HepG2 (cell line): ENCODE results near the gene OFD1. TPM values are rescaled to one million over a fixed set of nuclear protein-coding genes. Genes with fewer than 3 reads are reported as not detected.

Experiments
- CEBPB ChIP-seq: IDR thresholded peaks from 2 replicates; pipeline ENCODE4 v1.6.1; 2011; ENCODE audit warnings: low read depth, low read length, improper control_type of control experiment, borderline replicate concordance
- CHD2 ChIP-seq: IDR thresholded peaks from 2 replicates; pipeline ENCODE4 v1.6.1; 2011; ENCODE audit warnings: low read depth, low read length, improper control_type of control experiment
- FOXA1 ChIP-seq, 2 experiments: fragments of 450-650 bp in 1 of 2; sonication (generic) in 1 of 2; formaldehyde crosslinking in 1 of 2; IDR thresholded peaks; 2 replicates each; pipeline versions ENCODE4 v1.4.0 to v1.6.1; 2016 to 2020; ENCODE audit warnings: missing genetic modification reagents in 1 of 2
- FOXP1 ChIP-seq, 2 experiments: fragments of 450-650 bp in 1 of 2; IDR thresholded peaks; 2 replicates each; pipeline ENCODE4 v1.6.1; 2017 to 2018; ENCODE audit warnings: antibody characterized with exemption in 1 of 2
- NFIB ChIP-seq: sonication (generic); formaldehyde crosslinking; IDR thresholded peaks from 2 replicates; pipeline ENCODE4 v1.9.0; 2021; ENCODE audit warnings: missing genetic modification reagents, mild to moderate bottlenecking, borderline replicate concordance
- PHF8 ChIP-seq: sonication (generic); formaldehyde crosslinking; IDR thresholded peaks from 2 replicates; pipeline ENCODE4 v1.5.0; 2020; ENCODE audit warnings: missing genetic modification reagents
- RBM39 ChIP-seq: fragments of 200-400 bp; formaldehyde crosslinking; IDR thresholded peaks from one replicate; pipeline ENCODE4 v1.6.1; 2018; ENCODE audit warnings: antibody characterized with exemption, mild to moderate bottlenecking, low read depth, low read length; ENCODE audit not compliant: poor library complexity, severe bottlenecking
- SMARCC2 ChIP-seq: fragments of 450-650 bp; IDR thresholded peaks from 2 replicates; pipeline ENCODE4 v1.6.1; 2017; ENCODE audit warnings: antibody characterized with exemption, mild to moderate bottlenecking
- YEATS2 ChIP-seq: sonication (generic); formaldehyde crosslinking; IDR thresholded peaks from 2 replicates; pipeline ENCODE4 v1.4.0; 2020; ENCODE audit warnings: missing genetic modification reagents, borderline replicate concordance
- YEATS4 ChIP-seq: sonication (generic); formaldehyde crosslinking; IDR thresholded peaks from 2 replicates; pipeline ENCODE4 v1.4.0; 2020; ENCODE audit warnings: missing genetic modification reagents, borderline replicate concordance
- ZBTB14 ChIP-seq: sonication (generic); formaldehyde crosslinking; IDR thresholded peaks from 2 replicates; pipeline ENCODE4 v1.4.0; 2020; ENCODE audit warnings: missing genetic modification reagents
- ZNF136 ChIP-seq: sonication (generic); formaldehyde crosslinking; IDR thresholded peaks from 2 replicates; pipeline ENCODE4 v1.8.1; 2022; ENCODE audit warnings: low read depth, mild to moderate bottlenecking, moderate library complexity, missing genetic modification reagents
- ZNF496 ChIP-seq: sonication (generic); formaldehyde crosslinking; IDR thresholded peaks from 2 replicates; pipeline ENCODE4 v1.8.1; 2023; ENCODE audit warnings: mild to moderate bottlenecking, moderate library complexity, missing genetic modification reagents; ENCODE audit not compliant: insufficient replicate concordance
- ZNF563 ChIP-seq: sonication (generic); formaldehyde crosslinking; IDR thresholded peaks from 2 replicates; pipeline ENCODE4 v1.8.0; 2022; ENCODE audit warnings: mild to moderate bottlenecking, moderate library complexity, missing genetic modification reagents
- ZNF616 ChIP-seq: sonication (generic); formaldehyde crosslinking; IDR thresholded peaks from 2 replicates; pipeline ENCODE4 v1.5.0; 2020; ENCODE audit warnings: low read depth, mild to moderate bottlenecking, missing genetic modification reagents
- ZNF780A ChIP-seq: sonication (generic); formaldehyde crosslinking; IDR thresholded peaks from 2 replicates; pipeline ENCODE4 v1.8.0; 2022; ENCODE audit warnings: mild to moderate bottlenecking, missing genetic modification reagents, moderate library complexity
- ZNF891 ChIP-seq: sonication (generic); formaldehyde crosslinking; IDR thresholded peaks from 2 replicates; pipeline ENCODE4 v1.5.0; 2020; ENCODE audit warnings: mild to moderate bottlenecking, missing genetic modification reagents
- polyA plus RNA-seq, 8 experiments: library from polyadenylated mRNA; depleted of rRNA in 3 of 8; stranded (reverse) in 7 of 8; unstranded in 1 of 8; fragments of >200 nt; fragmentation: Illumina TruSeq in 4 of 8; extraction: Trizol in 4 of 8; gene quantifications; 2 replicates each; pipeline versions ENCODE4 v1.2.1 to v1.2.3, GENCODE V29; 2011 to 2016; ENCODE audit warnings: low read depth in 4 of 8, missing spikeins in 1 of 8, mixed read lengths in 1 of 8; ENCODE audit not compliant: insufficient read depth in 1 of 8
- total RNA-seq, 5 experiments: library from RNA; depleted of rRNA; stranded (reverse); fragments of >200 nt; fragmentation: Illumina TruSeq; extraction: Trizol; gene quantifications; 2 replicates each; pipeline ENCODE4 v1.2.3, GENCODE V29; 2016; ENCODE audit warnings: low read depth in 1 of 5
- TF ChIP-seq, protein P1 (sequence below): sonication (generic); formaldehyde crosslinking; IDR thresholded peaks from 2 replicates; pipeline ENCODE4 v1.4.0; 2020; ENCODE audit warnings: missing genetic modification reagents, borderline replicate concordance
- TF ChIP-seq, protein P2 (sequence below): sonication (generic); formaldehyde crosslinking; IDR thresholded peaks from 2 replicates; pipeline ENCODE4 v1.4.0; 2020; ENCODE audit warnings: missing genetic modification reagents, mild to moderate bottlenecking, borderline replicate concordance
- TF ChIP-seq, protein P3 (sequence below): sonication (generic); formaldehyde crosslinking; IDR thresholded peaks from 2 replicates; pipeline ENCODE4 v1.5.1; 2020; ENCODE audit warnings: missing genetic modification reagents, mild to moderate bottlenecking, borderline replicate concordance

OFD1 gene
- total and polyA plus RNA-seq, 2 of the 13 experiments (the other 11 are each of a cell fraction or from before 2014, with no cell fraction given), result 14.9 to 16.4 TPM

DNA sequence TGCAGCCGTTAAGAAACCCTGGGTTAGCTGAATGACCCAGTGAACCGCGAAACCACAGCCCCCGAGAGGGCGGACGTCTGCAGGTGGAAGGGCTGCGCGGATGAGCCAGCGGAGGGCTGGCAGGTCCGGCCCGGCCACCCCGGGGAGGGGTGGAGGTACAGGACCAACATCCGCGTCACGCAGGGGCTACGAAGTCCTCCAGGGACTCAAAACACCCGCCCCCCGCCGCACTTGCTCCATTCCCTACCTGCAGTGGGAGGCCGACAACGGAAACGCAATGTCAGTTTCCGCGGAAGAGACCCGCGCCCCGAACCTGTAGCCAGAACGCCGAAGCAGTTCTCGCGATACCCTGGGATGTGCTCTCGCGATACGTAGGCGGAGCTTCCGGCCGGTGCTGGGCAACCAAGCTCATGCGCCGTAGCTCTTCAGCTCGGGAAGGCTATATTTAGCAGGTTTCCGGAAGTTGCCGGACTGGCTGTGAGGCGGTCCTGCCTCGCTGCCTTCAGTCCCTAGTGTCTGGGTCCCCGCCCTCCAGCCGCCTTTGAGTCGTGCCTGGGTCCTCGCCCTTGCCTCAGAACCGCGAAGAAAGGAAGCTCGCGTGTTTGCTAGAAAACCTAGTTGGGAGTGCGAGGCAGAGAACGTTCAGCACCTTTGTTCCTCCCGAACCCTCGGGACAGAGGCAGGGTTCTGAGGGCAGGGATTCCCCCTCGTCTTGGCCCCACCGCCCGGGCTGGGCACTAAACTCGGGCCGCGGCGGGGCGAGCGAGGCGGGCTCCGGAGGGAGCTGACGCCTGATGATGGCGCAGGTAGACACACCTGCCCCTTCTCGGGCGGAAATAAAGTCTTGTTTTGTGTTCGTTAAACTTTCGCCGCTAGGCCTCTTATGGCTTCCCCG is at the start of gene OFD1, which contains the start of gene TRAPPC2 (continued):
- TF ChIP-seq FOXA1 (IDR thresholded peaks at IDR 0.05), result no peak
- no peak for TF ChIP-seq FOXA1 (CRISPR knock-in tag; IDR thresholded peaks at IDR 0.05)
- TF ChIP-seq, protein P1, sequence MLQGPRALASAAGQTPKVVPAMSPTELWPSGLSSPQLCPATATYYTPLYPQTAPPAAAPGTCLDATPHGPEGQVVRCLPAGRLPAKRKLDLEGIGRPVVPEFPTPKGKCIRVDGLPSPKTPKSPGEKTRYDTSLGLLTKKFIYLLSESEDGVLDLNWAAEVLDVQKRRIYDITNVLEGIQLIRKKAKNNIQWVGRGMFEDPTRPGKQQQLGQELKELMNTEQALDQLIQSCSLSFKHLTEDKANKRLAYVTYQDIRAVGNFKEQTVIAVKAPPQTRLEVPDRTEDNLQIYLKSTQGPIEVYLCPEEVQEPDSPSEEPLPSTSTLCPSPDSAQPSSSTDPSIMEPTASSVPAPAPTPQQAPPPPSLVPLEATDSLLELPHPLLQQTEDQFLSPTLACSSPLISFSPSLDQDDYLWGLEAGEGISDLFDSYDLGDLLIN (CRISPR knock-in tag), result no peak
- TF ChIP-seq ZNF891, result no peak
- 0 out of 2 replicates have a peak, but pooled peaks have one; percentile 42 for TF ChIP-seq ZNF563
- peak; percentile 56; the same call in 1 of the 2 replicates for TF ChIP-seq YEATS4 (CRISPR knock-in tag)
- TF ChIP-seq ZNF780A (CRISPR knock-in tag), result no peak
- TF ChIP-seq, protein P2, sequence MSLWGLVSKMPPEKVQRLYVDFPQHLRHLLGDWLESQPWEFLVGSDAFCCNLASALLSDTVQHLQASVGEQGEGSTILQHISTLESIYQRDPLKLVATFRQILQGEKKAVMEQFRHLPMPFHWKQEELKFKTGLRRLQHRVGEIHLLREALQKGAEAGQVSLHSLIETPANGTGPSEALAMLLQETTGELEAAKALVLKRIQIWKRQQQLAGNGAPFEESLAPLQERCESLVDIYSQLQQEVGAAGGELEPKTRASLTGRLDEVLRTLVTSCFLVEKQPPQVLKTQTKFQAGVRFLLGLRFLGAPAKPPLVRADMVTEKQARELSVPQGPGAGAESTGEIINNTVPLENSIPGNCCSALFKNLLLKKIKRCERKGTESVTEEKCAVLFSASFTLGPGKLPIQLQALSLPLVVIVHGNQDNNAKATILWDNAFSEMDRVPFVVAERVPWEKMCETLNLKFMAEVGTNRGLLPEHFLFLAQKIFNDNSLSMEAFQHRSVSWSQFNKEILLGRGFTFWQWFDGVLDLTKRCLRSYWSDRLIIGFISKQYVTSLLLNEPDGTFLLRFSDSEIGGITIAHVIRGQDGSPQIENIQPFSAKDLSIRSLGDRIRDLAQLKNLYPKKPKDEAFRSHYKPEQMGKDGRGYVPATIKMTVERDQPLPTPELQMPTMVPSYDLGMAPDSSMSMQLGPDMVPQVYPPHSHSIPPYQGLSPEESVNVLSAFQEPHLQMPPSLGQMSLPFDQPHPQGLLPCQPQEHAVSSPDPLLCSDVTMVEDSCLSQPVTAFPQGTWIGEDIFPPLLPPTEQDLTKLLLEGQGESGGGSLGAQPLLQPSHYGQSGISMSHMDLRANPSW, result no peak
- TF ChIP-seq SMARCC2, result no peak
- TF ChIP-seq YEATS2 (CRISPR knock-in tag), result peak; percentile 90
- peak; percentile 98 for TF ChIP-seq CHD2
- no peak for TF ChIP-seq ZNF616 (CRISPR knock-in tag)
- TF ChIP-seq, protein P3, sequence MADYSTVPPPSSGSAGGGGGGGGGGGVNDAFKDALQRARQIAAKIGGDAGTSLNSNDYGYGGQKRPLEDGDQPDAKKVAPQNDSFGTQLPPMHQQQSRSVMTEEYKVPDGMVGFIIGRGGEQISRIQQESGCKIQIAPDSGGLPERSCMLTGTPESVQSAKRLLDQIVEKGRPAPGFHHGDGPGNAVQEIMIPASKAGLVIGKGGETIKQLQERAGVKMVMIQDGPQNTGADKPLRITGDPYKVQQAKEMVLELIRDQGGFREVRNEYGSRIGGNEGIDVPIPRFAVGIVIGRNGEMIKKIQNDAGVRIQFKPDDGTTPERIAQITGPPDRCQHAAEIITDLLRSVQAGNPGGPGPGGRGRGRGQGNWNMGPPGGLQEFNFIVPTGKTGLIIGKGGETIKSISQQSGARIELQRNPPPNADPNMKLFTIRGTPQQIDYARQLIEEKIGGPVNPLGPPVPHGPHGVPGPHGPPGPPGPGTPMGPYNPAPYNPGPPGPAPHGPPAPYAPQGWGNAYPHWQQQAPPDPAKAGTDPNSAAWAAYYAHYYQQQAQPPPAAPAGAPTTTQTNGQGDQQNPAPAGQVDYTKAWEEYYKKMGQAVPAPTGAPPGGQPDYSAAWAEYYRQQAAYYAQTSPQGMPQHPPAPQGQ, result no peak
- TF ChIP-seq FOXP1 (IDR thresholded peaks at IDR 0.05), result no peak
- no peak for TF ChIP-seq FOXP1 (CRISPR knock-in tag; IDR thresholded peaks at IDR 0.05)
- no peak for TF ChIP-seq NFIB
- no peak for TF ChIP-seq ZNF496 (CRISPR knock-in tag)
- TF ChIP-seq PHF8, result peak; percentile 82
- TF ChIP-seq RBM39, result no peak
- TF ChIP-seq ZBTB14, result no peak
- no peak for TF ChIP-seq CEBPB
- no peak for TF ChIP-seq ZNF136 (CRISPR knock-in tag)
